A549 (cell line): ENCODE data around the gene KIF20B. TPM values are rescaled to one million over a fixed set of nuclear protein-coding genes. Genes with fewer than 3 reads are reported as not detected.

Source experiments
- ATAC-seq, 2 experiments: fragments of 200-7000 bp in 1 of 2; fragments of >200 bp in 1 of 2; cut with Nextera tagmentation in 1 of 2; cut with Tn5 transposase in 1 of 2; 3 replicates each; pipeline versions ENCODE4 v1.8.0 to v1.9.1; 2018 to 2020; ENCODE audit warnings: mild to moderate bottlenecking in 1 of 2, moderate library complexity in 1 of 2
- CTCF ChIA-PET: fragments of 300-600 bp; sonication (Branson Sonifier 250); formaldehyde crosslinking; extraction: SDS; loops from one replicate; lab custom pipeline; 2021; ENCODE audit warnings: antibody characterized with exemption, inconsistent platforms; lab: Yijun Ruan, JAX
- POLR2A ChIA-PET: fragments of 350-600 bp; formaldehyde crosslinking; extraction: SDS; loops from one replicate; lab custom pipeline; 2021; ENCODE audit warnings: antibody characterized with exemption, inconsistent platforms; lab: Yijun Ruan, JAX
- DNase-seq, 2 experiments: peaks; one replicate each; pipeline versions ENCODE4 v3.0.0 to v3.0.0-alpha.2; 2011 to 2016; ENCODE audit warnings: low read depth in 1 of 2, low spot score in 1 of 2
- FAIRE-seq: peaks from 2 replicates; lab custom pipeline; 2011; peaks lifted over from hg19 to GRCh38; lab: Jason Lieb, UNC
- H3K27ac ChIP-seq, 2 experiments: fragments of >200 bp; sonication (Bioruptor Twin); formaldehyde crosslinking; 3 replicates each; pipeline ENCODE4 v1.5.1; 2016 to 2017
- H3K4me1 ChIP-seq: fragments of >200 bp; sonication (Bioruptor Twin); formaldehyde crosslinking; 3 replicates; pipeline ENCODE4 v1.6.1; 2016
- H3K4me2 ChIP-seq: fragments of >200 bp; sonication (Bioruptor Twin); formaldehyde crosslinking; 3 replicates; pipeline ENCODE4 v1.6.1; 2016
- H3K4me3 ChIP-seq: fragments of >200 bp; sonication (Bioruptor Twin); formaldehyde crosslinking; 3 replicates; pipeline ENCODE4 v1.5.1; 2016
- H3K9me3 ChIP-seq: fragments of >200 bp; sonication (Bioruptor Twin); formaldehyde crosslinking; 3 replicates; pipeline ENCODE4 v1.6.1; 2016
- BHLHE40 ChIP-seq: IDR thresholded peaks from 2 replicates; pipeline ENCODE4 v1.6.1; 2012; ENCODE audit warnings: low read depth, low read length, inconsistent platforms
- CBX2 ChIP-seq: fragments of 200-600 bp; sonication (generic); IDR thresholded peaks from 2 replicates; pipeline ENCODE4 v1.6.1; 2016; ENCODE audit warnings: low read depth, mild to moderate bottlenecking, borderline replicate concordance
- CTCF ChIP-seq: fragments of >200 bp; sonication (Bioruptor Twin); formaldehyde crosslinking; IDR thresholded peaks from 3 replicates; pipeline ENCODE4 v1.5.1; 2016
- EHF ChIP-seq: fragments of 250-450 bp; sonication (Bioruptor Pico); IDR thresholded peaks from 2 replicates; pipeline ENCODE4 v1.5.0; 2020; ENCODE audit warnings: mild to moderate bottlenecking
- EHMT2 ChIP-seq: fragments of 200-600 bp; sonication (generic); IDR thresholded peaks from 2 replicates; pipeline ENCODE4 v1.6.1; 2016; ENCODE audit warnings: antibody characterized with exemption, low read depth, mild to moderate bottlenecking, moderate library complexity
- ELK1 ChIP-seq: fragments of 150-350 bp; IDR thresholded peaks from 2 replicates; pipeline ENCODE4 v1.6.1; 2014; ENCODE audit warnings: low read depth, mild to moderate bottlenecking, low read length
- EP300 ChIP-seq, 2 experiments: fragments of >200 bp; sonication (Bioruptor Twin); formaldehyde crosslinking; IDR thresholded peaks; 2 replicates in 1 of 2; 3 replicates in 1 of 2; pipeline ENCODE4 v1.6.1; 2016 to 2017
- GATA3 ChIP-seq: IDR thresholded peaks from 2 replicates; pipeline ENCODE4 v1.6.1; 2012; ENCODE audit warnings: borderline replicate concordance
- HDAC2 ChIP-seq: fragments of 200-600 bp; sonication (generic); IDR thresholded peaks from 2 replicates; pipeline ENCODE4 v1.6.1; 2016
- HOXB13 ChIP-seq: fragments of 250-450 bp; sonication (Bioruptor Pico); IDR thresholded peaks from 2 replicates; pipeline ENCODE4 v1.5.0; 2020; ENCODE audit warnings: low read depth, mild to moderate bottlenecking, moderate library complexity
- MAX ChIP-seq: IDR thresholded peaks from 2 replicates; pipeline ENCODE4 v1.6.1; 2012
- MAZ ChIP-seq: fragments of 150-350 bp; IDR thresholded peaks from 2 replicates; pipeline ENCODE4 v1.6.1; 2014; ENCODE audit warnings: antibody characterized with exemption, low read depth, low read length, borderline replicate concordance
- RAD21 ChIP-seq, 2 experiments: fragments of >200 bp in 1 of 2; sonication (Bioruptor Twin) in 1 of 2; formaldehyde crosslinking in 1 of 2; IDR thresholded peaks in 1 of 2; conservative IDR thresholded peaks in 1 of 2; 2 replicates in 1 of 2; 3 replicates in 1 of 2; pipeline ENCODE4 v1.6.1; 2012 to 2018; ENCODE audit warnings: inconsistent platforms in 1 of 2
- RCOR1 ChIP-seq: fragments of 150-350 bp; IDR thresholded peaks from 2 replicates; pipeline ENCODE4 v1.6.1; 2014; ENCODE audit warnings: antibody characterized with exemption, low read length, low read depth
- RNF2 ChIP-seq: fragments of 200-600 bp; sonication (generic); IDR thresholded peaks from 2 replicates; pipeline ENCODE4 v1.6.1; 2016; ENCODE audit warnings: low read depth, mild to moderate bottlenecking, antibody characterized with exemption, moderate library complexity, borderline replicate concordance
- SMC3 ChIP-seq: fragments of >200 bp; sonication (Bioruptor Twin); formaldehyde crosslinking; IDR thresholded peaks from 3 replicates; pipeline ENCODE4 v1.6.1; 2018; ENCODE audit warnings: inconsistent platforms
- ZFP36 ChIP-seq: fragments of 450-650 bp; IDR thresholded peaks from 2 replicates; pipeline ENCODE4 v1.6.1; 2014; ENCODE audit warnings: borderline replicate concordance; ENCODE audit not compliant: partially characterized antibody
- WGBS: methylation state at CpG from one replicate; pipeline ENCODE4 v1.1.6; 2017; ENCODE audit errors: missing lambda C conversion rate; 5-methylcytosine and 5-hydroxymethylcytosine counted together
- polyA plus RNA-seq, 4 experiments: library from polyadenylated mRNA; depleted of rRNA in 3 of 4; stranded (reverse); fragments of >200 nt; fragmentation: RNase III in 1 of 4; extraction: RNeasy Plus Mini Kit Qiagen cat#74134 plus additional on column Dnase treatment in 1 of 4; gene quantifications; 2 replicates in 3 of 4; 3 replicates in 1 of 4; pipeline ENCODE4 v1.2.3, GENCODE V29; 2011 to 2017

KIF20B gene
- polyA plus RNA-seq, 2 of the 4 experiments (the other 2 are of a cell fraction) = 12.6 to 14.8 TPM

- ATAC-seq = peak; percentile 89 to 94
- POLR2A ChIA-PET = no interaction called here
Observed at GRCh38 chr10:89793649-89794254, 92.4 kb downstream of the KIF20B start.

GRCh38 chr10:89795840-89796239 is 94.5 kb downstream of the KIF20B start:
- POLR2A ChIA-PET = no interaction called here
- FAIRE-seq = no peak

More at GRCh38 chr10:89793649-89794254, 92.4 kb downstream of the KIF20B start:
- Histone ChIP-seq H3K27ac (no peak overlapping the region), H3K9me3 (no peaks in the 10 kb centered on the region), H3K4me2 (no peak overlapping the region)
- DNase-seq (peak; percentile 65 to 73), FAIRE-seq (peak; percentile 92)
- TF ChIP-seq RAD21 (conservative IDR thresholded peaks at IDR 0.05 in 1 of 2, IDR thresholded peaks at IDR 0.05 in 1 of 2) (peak; percentile 86 to 89), HDAC2 (no peak), SMC3 (peak; percentile 82), CTCF (peak; percentile 88)
- TF ChIP-seq, all 56 proteins: peak for 3
- CTCF ChIA-PET = interaction anchor here (0.6 to 1.5 kb wide), 3 partner anchors 10 to 1072 kb away, joined by 3 to 4 read pairs (median 3); no protein-coding TSS in a partner anchor
- 32% methylated on average over 3 of the region's 3 CpGs for WGBS
- no peaks in the 10 kb centered on the region for H3K4me1 ChIP-seq
- no peak overlapping the region for H3K4me3 ChIP-seq

GRCh38 chr10:89798092-89798491 is 96.7 kb downstream of the KIF20B start:
- ChIA-PET POLR2A (no interaction called here), CTCF (interaction anchor here (0.7 to 1.5 kb wide), 2 partner anchors 11 to 860 kb away, joined by 3 read pairs; no protein-coding TSS in a partner anchor)
- DNase-seq (no peak), ATAC-seq (no peak), FAIRE-seq (no peak)
- WGBS = 85% methylated on average over 2 of the region's 2 CpGs
- no peak for TF ChIP-seq EHF (CRISPR knock-in tag)
- no peak for TF ChIP-seq RCOR1
- TF ChIP-seq MAZ = no peak
- no peak for TF ChIP-seq BHLHE40
- no peak for TF ChIP-seq CBX2
- no peak for TF ChIP-seq RNF2
- no peak for TF ChIP-seq MAX
- TF ChIP-seq ELK1 = no peak
- no peak for TF ChIP-seq HOXB13 (CRISPR knock-in tag)
- TF ChIP-seq ZFP36 = no peak
- no peak for TF ChIP-seq EHMT2
- no peak for TF ChIP-seq CTCF
- no peak for TF ChIP-seq GATA3
- Histone ChIP-seq H3K4me1 (no peaks in the 10 kb centered on the region), H3K27ac (no peak overlapping the region), H3K9me3 (no peaks in the 10 kb centered on the region), H3K4me3 (no peak overlapping the region), H3K4me2 (no peak overlapping the region)

More at GRCh38 chr10:89795840-89796239, 94.5 kb downstream of the KIF20B start:
- ATAC-seq = no peak
- Histone ChIP-seq H3K4me1 (no peaks in the 10 kb centered on the region), H3K4me3 (no peak overlapping the region), H3K27ac (no peak overlapping the region), H3K9me3 (no peaks in the 10 kb centered on the region)
- no peak for DNase-seq
- WGBS = 85% methylated on average over 1 of the region's 1 CpG
- CTCF ChIA-PET = interaction anchor here (1.0 to 2.1 kb wide), 2 partner anchors 11 to 798 kb away, joined by 4 read pairs; no protein-coding TSS in a partner anchor
- TF ChIP-seq SMC3 (no peak), RNF2 (no peak), EP300 (IDR thresholded peaks at IDR 0.05) (no peak)
- TF ChIP-seq, all 56 proteins: peak for 0
- no peak overlapping the region for H3K4me2 ChIP-seq
